OCI-M2 (cell line): ENCODE measurements around the gene TOP2A.

Experiments used
- DNase-seq: peaks from one replicate; lab custom pipeline; 2025; ENCODE audit not compliant: unreplicated experiment; lab: John Stamatoyannopoulos, UW

TOP2A gene

DNA sequence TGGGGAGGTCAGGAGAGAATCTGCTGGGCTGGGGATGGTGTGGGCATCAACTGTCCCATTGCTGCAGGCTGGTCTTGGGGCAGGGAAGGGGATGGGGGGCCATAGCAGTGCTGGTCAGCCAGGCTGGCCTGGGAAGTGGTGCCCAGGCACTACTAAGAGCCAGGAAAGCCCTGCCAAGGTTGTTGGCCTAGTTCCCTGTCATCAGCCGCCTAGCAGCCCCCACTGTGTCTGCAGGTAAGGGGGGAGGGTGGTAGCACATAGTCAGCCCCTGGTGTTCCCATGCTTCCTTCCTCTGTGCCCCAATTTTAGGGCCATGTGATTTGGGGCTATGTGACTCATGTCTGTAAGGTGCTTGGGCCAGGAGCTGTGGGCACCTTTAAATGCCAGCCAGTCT lies 70.9 kb downstream of the TOP2A start:
- DNase-seq = no peak

DNA sequence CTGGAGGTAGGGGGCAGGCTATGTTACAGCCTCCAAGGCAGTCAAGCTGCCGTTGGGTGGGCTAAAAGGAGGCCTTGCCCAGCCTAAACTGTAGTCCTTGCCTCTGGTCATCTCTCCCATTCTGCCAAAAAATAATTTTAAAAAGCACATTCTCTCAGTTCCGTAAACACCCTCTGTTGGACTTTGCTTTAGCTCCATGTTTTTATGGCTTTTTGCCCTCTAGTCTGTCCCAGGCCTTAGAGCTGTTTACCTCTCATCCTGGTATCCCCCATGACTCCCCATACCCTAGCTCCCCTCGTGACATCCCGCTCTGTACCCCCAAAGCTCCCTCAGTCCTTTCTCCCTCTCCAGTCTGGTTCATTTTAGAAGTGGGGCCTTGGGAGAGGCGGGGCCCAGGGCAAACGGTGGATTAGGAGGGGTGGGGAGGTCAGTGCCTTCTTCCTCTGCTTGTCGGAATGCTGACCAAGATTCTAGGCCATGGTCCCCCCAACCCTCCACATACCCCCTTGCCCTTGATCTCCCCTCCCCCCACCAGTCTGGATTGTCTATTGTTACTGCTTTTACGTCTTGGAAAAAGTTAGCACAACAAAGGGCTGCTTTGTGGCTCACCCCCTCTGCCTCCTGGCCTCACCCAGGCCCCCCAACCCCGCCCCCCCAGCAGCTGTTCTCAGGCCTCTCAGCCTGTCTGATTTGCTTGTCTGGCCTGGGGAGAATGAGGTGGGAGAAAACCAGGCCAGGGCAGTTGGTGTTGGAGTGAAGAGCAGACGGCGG lies 71.5 kb downstream of the TOP2A start:
- no peak for DNase-seq

DNA sequence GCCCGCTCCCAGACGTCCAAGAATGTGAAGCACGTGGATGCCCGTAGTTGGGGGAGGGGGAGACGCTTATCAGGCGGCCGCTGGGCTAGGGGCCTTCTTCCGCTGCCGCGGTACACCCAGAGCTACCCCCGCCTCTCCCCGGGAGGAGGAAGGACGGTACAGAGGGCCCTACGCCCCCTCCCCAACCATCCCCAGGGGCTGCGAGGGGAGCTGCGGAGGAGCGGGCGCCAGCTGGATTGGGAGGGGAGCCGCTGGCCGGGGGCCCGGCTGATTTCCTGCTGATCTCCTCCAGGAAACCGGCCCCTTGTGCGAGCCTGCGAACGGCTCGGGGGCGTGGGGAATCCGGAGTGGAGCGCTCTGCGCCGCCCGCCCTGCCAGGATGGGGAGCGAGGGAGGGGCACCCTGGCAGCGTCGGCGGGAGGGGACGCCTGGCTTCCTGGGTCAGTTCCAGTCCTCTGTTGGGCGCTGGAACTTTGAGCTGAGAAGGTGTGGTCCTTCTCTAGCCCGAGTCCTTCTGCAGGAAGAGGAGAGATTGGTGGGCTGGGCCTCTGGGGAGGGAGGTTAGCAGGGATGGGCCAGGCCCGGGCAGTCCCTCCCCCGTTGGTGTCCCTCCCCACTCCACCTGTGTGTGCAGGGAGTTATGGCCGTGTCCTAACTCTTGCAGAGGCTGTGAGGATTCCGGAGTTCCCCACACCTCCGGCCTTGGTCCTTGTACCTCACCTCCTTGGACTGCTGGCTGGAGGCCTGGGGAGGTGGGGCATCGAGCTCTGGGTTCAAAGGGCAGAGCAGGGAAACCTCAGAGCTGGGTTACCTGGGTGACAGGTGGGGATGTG lies 72.3 kb downstream of the TOP2A start:
- no peak for DNase-seq

DNA sequence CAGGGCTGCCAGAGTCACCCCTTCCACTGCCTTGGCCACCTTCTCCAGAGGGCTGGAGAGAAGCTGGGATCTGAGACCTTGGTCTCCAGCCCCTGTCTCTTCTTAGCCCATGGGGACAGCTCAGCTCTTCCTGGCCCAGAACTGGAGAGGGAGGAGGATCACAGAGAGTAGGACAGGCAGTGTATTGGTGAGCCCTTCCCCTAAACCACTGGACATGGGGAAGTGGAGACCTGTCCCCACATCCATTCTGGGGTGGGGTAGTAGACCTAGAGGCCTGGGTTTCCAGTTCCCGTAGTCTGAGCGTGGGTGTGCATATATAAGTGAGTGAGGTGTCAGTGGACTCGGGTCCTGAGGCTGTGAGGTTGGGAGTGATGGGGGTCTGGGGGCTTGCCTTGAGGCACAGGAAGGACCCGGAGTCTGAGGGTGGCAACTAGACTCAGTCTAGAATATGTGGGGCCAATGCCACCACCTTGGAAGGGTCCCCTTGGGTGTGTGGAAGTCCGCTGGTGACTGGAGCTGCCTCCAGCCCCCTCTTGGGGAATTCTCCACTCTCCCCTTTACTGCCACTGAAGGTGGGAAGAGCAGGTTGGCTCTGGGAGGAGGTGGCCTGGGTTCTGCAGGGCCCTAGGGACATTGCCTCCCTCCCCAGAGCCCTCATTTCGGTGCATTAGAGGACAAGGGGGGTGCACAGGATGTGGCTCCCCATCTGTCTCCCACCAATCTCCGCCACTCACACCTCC lies 73.1 kb downstream of the TOP2A start:
- no peak for DNase-seq

DNA sequence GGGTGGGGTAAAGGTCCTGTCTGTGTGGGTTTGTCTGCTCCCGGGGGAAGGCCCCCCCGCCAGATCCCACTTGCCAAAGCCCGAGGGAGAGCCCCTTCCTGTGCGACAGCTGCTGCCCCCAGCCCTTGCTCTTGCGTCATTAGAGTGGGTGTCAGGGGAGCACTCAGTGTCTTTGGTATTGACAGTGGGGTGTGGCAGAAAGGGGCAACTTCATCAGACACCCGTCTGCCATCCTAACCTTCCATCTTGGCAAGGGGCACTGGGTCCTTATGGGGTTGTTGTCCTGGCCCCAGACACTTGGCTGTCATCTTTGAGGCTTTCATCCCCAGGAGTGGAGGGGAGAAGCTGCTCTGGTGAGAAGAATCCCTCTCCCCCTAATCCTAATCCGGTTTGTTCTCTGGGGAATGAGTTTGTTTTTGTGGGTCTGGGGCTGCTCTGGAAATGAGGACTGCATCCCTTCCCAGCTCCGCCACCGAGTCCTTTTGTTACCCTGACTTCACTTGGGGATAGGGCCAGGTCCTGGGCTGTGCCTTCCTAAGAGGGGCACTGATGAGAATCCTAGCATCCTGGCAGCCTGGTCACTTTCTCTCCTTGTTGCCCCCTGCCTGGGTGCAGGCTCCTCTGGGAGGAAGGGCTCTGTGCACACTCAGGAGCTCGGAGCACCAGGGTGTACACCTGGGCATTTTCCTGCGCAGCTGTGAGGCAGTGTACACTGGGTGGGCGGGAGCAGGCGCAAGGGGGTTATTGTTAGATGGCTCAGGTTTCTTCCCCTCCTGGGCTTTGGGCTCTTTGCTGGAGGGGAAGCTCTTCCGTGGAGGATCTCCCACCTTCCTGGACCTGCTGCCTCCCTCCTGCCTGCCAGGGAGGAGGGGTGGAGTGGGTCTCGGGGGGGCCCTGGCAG lies 74.2 kb downstream of the TOP2A start:
- DNase-seq = no peak

DNA sequence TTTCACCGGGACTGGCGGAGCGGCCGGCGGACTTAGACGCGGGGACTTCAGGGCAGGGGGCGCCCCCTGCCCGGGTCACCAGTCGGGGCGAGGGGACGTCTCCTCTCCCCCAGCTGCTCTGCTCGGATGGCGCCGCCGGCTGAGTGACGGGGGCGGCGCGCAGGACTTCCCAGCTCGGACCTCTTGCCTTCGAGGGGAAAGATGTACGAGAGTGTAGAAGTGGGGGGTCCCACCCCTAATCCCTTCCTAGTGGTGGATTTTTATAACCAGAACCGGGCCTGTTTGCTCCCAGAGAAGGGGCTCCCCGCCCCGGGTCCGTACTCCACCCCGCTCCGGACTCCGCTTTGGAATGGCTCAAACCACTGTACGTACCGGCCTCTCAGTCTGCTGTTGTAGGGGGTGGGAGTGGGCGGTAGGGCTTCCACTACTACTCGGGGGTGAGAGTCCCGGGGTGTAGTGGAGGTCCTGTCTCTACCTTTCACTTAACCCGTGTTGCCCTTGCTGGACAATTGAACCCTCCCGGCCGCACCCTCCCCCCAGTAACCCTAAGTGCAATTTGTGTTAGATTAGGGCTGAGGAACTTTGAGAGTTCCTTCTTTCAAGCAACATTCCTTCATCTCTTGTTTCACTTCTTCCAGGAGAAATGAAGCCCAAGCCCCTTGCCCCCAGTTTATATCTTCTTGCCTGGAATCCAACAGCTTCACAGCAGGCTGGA lies 75.0 kb downstream of the TOP2A start:
- DNase-seq = no peak

DNA sequence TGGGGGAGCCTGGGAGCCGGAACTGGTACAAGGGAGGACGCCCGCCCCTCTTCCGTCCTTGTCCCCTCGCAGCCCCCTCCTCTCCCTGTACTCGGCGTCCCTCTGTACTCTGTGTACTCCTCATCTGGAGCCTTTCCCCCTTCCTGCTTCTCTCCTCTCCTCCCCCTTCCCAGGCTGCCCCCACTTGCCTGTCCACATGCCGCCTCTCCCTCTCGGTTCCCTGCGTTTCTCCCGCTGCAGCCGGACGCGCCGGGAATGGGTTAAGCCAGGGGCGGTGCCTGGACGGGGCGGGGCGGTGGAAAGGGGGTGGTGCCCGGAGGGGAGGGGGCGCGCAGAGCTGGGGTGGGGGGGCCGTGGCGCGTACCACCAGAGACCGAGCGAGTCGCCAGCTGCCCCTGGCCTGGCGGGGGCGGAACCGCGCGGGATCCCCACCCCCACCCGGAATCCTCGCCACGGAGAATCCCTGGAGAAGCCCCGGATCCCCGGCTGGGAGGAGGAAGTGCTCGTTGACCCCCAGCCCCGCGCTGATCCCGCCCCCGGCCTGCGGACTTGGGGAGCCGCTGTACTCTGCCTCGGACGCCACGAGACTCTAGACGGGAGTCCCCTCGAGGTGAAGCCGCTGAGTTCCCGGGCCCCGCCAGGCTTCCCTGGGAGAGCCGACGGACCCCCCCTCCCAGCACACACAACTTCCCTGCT lies 75.7 kb downstream of the TOP2A start:
- no peak for DNase-seq

DNA sequence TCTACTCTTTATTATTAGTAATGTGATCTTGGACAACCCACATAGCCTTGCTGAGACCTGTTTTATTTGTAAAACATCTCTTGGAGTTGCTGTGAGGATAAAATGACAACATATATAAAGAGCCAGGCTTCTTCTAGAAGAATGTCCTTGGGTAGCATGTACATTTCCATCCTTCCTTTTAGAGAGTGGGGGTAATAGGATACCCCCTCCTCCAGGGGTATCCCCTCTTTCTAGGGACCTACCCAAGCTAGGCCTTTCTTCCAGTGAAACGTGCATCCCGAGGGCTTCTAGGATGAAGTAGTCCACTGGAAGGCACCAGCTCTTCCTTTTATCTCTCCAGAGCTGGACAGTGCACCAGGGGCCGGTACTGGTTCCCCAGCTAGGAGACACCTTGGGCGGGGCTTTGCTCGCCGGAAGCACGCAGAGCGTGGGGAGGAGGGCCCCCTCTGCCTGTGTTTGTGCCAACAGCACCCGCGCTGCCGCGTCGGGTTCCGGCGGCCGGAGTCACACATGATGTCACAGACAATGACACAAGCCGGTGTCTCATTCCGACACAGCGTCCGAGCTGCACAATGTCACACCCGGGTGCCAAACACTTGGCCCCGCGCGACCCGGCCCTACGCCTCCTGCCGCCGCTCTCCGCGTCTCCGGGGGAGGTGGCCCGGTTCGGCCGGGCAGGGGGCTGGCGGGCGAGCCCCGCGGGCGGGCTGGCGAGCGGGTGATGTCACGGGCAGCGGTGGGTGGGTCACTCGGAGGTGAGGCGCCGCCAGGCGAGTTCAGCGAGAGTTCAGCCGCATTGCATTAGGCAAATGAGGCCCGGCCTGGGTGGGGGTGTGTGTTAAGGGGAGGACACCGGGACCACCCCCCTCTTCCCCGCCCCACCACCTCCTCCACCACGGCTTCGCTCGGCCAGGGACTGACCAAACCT lies 76.6 kb downstream of the TOP2A start:
- no peak for DNase-seq

DNA sequence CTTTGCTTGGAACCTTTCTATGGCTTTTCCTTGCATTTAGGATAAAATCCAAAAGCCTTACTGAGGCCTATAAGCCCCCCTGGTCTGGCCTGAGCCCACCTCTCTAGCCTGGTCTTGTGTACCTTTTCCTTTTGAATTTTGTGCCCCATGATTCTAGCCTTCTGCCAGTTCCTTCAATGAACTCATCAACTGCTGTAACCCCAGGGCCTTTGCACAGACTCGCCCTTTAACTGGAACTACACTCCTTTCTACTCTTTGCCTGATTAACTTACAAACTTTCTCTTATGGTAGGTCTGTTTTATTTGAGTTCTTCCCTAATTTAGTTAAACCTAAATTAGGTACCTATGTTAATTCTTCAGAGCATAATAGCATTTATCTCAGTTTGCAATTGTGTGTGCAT lies 77.4 kb downstream of the TOP2A start:
- no peak for DNase-seq

DNA sequence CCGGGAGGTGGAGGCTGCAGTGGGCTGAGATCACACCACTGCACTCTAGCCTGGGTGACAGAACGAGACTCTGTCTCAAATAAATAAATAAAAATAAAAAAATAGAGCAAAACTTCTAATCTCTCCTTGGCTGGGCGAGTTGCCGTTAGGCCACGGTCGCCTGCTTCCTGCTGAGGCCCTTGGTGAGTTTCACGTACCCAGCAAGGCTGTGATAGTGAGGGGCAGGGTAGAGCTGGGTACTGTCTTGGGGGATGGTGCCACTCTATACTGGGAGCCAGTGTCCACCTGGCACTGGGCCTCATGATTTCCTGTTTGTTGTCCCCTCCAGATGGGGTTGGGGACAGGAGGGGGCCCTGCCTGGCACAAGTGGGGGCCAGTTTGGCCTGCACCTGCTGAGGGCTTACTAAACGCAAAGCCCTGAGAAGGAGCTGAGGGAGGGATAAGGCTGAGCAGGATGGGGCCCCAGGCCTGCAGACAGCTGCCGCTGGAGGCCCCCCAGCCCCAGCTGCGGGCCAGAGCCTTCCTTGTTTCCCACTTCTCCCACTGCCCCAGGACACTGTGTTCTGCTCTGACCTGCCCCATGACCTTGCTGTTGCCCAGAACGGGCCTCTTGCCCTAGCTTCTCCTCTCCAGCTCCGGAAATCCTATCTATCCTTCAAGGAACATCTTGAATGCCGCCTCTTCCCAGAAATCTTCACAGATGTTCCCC lies 78.6 kb downstream of the TOP2A start:
- no peak for DNase-seq
